ENCODE data around the gene ILF2. TPM values are rescaled to one million over a fixed set of nuclear protein-coding genes. Genes with fewer than 3 reads are reported as not detected.

Gene ILF2
- total and polyA plus RNA-seq, 2 of the 13 experiments (the other 11 are each of a cell fraction or from before 2014, with no cell fraction given): 292 to 366 TPM

DNA sequence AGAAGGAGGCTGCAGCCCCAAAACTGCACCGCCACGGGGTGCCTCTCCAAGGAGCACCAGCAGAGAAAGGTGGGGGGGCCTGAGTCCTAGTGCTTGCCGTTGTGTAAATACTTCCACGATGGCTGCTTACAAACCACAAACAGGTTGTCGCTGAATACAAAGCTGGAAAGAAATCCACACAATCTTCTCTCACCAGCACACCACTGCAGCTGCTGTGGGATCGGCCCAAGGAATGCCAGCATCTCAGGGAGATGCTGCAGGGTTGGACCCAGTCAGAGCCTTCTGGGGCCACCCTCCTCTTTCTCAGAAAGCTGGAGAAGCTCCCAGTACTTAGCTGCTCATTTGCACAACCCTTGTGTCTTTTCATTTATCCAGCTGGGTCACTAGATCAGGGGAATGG is 51.6 kb downstream of the ILF2 start:
- intact Hi-C loops (cut with micrococcal nuclease; ENCODE audit: unreplicated experiment): no loop called here
- TF ChIP-seq, protein P1, sequence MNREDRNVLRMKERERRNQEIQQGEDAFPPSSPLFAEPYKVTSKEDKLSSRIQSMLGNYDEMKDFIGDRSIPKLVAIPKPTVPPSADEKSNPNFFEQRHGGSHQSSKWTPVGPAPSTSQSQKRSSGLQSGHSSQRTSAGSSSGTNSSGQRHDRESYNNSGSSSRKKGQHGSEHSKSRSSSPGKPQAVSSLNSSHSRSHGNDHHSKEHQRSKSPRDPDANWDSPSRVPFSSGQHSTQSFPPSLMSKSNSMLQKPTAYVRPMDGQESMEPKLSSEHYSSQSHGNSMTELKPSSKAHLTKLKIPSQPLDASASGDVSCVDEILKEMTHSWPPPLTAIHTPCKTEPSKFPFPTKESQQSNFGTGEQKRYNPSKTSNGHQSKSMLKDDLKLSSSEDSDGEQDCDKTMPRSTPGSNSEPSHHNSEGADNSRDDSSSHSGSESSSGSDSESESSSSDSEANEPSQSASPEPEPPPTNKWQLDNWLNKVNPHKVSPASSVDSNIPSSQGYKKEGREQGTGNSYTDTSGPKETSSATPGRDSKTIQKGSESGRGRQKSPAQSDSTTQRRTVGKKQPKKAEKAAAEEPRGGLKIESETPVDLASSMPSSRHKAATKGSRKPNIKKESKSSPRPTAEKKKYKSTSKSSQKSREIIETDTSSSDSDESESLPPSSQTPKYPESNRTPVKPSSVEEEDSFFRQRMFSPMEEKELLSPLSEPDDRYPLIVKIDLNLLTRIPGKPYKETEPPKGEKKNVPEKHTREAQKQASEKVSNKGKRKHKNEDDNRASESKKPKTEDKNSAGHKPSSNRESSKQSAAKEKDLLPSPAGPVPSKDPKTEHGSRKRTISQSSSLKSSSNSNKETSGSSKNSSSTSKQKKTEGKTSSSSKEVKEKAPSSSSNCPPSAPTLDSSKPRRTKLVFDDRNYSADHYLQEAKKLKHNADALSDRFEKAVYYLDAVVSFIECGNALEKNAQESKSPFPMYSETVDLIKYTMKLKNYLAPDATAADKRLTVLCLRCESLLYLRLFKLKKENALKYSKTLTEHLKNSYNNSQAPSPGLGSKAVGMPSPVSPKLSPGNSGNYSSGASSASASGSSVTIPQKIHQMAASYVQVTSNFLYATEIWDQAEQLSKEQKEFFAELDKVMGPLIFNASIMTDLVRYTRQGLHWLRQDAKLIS (CRISPR knock-in tag; IDR thresholded peaks at IDR 0.05): no peak
- TF ChIP-seq, protein P2, sequence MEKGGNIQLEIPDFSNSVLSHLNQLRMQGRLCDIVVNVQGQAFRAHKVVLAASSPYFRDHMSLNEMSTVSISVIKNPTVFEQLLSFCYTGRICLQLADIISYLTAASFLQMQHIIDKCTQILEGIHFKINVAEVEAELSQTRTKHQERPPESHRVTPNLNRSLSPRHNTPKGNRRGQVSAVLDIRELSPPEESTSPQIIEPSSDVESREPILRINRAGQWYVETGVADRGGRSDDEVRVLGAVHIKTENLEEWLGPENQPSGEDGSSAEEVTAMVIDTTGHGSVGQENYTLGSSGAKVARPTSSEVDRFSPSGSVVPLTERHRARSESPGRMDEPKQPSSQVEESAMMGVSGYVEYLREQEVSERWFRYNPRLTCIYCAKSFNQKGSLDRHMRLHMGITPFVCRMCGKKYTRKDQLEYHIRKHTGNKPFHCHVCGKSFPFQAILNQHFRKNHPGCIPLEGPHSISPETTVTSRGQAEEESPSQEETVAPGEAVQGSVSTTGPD (CRISPR knock-in tag; IDR thresholded peaks at IDR 0.05): no peak
- TF ChIP-seq KDM6A (CRISPR knock-in tag; IDR thresholded peaks at IDR 0.05; ENCODE audit: low read depth) (no peak), FIP1L1 (IDR thresholded peaks at IDR 0.05; ENCODE audit: borderline replicate concordance, insufficient read depth, low read depth, low read length) (no peak), SRSF1 (optimal IDR thresholded peaks at IDR 0.05; ENCODE audit: low read depth, low read length) (no peak), RNF2 (conservative IDR thresholded peaks at IDR 0.05; ENCODE audit: low read depth) (no peak), ZNF383 (CRISPR knock-in tag; IDR thresholded peaks at IDR 0.05; ENCODE audit: borderline replicate concordance) (no peak), ZNF564 (CRISPR knock-in tag; IDR thresholded peaks at IDR 0.05) (no peak), POGZ (CRISPR knock-in tag; IDR thresholded peaks at IDR 0.05) (no peak), ZNF335 (CRISPR knock-in tag; IDR thresholded peaks at IDR 0.05) (no peak)
- TF ChIP-seq, protein P3, sequence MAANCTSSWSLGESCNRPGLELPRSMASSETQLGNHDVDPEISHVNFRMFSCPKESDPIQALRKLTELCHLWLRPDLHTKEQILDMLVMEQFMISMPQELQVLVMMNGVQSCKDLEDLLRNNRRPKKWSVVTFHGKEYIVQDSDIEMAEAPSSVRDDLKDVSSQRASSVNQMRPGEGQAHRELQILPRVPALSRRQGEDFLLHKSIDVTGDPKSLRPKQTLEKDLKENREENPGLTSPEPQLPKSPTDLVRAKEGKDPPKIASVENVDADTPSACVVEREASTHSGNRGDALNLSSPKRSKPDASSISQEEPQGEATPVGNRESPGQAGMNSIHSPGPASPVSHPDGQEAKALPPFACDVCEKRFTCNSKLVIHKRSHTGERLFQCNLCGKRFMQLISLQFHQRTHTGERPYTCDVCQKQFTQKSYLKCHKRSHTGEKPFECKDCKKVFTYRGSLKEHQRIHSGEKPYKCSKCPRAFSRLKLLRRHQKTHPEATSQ (CRISPR knock-in tag; IDR thresholded peaks at IDR 0.05; ENCODE audit: borderline replicate concordance): no peak
- TF ChIP-seq, protein P4, sequence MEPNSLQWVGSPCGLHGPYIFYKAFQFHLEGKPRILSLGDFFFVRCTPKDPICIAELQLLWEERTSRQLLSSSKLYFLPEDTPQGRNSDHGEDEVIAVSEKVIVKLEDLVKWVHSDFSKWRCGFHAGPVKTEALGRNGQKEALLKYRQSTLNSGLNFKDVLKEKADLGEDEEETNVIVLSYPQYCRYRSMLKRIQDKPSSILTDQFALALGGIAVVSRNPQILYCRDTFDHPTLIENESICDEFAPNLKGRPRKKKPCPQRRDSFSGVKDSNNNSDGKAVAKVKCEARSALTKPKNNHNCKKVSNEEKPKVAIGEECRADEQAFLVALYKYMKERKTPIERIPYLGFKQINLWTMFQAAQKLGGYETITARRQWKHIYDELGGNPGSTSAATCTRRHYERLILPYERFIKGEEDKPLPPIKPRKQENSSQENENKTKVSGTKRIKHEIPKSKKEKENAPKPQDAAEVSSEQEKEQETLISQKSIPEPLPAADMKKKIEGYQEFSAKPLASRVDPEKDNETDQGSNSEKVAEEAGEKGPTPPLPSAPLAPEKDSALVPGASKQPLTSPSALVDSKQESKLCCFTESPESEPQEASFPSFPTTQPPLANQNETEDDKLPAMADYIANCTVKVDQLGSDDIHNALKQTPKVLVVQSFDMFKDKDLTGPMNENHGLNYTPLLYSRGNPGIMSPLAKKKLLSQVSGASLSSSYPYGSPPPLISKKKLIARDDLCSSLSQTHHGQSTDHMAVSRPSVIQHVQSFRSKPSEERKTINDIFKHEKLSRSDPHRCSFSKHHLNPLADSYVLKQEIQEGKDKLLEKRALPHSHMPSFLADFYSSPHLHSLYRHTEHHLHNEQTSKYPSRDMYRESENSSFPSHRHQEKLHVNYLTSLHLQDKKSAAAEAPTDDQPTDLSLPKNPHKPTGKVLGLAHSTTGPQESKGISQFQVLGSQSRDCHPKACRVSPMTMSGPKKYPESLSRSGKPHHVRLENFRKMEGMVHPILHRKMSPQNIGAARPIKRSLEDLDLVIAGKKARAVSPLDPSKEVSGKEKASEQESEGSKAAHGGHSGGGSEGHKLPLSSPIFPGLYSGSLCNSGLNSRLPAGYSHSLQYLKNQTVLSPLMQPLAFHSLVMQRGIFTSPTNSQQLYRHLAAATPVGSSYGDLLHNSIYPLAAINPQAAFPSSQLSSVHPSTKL (CRISPR knock-in tag; IDR thresholded peaks at IDR 0.05): no peak
- TF ChIP-seq, protein P5, sequence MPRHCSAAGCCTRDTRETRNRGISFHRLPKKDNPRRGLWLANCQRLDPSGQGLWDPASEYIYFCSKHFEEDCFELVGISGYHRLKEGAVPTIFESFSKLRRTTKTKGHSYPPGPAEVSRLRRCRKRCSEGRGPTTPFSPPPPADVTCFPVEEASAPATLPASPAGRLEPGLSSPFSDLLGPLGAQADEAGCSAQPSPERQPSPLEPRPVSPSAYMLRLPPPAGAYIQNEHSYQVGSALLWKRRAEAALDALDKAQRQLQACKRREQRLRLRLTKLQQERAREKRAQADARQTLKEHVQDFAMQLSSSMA (CRISPR knock-in tag; IDR thresholded peaks at IDR 0.05): no peak

More for the DNA sequence above, 51.6 kb downstream of the ILF2 start:
- H3K27ac ChIP-seq (ENCODE audit: extremely low read length, insufficient read depth, low read length): no peak overlapping the region
- FAIRE-seq (no peak), DNase-seq (ENCODE audit: low spot score) (no peak), ATAC-seq (no peak)
- POLR2A ChIA-PET: interaction anchor here (1.2 to 15.2 kb wide), 4 partner anchors 8 to 15 kb away, joined by 3 to 390 read pairs (median 9); partner anchors contain the start of genes CHTOP, S100A13, S100A14 and S100A16
- no peaks in the 10 kb centered on the region for H3K9me3 ChIP-seq (ENCODE audit: low read length)
- no peak overlapping the region for H2AFZ ChIP-seq (ENCODE audit: low read length)
- in situ Hi-C loops (cut with HindIII; ENCODE audit: extremely low pct_ligation_motif_present, low pct_unique_long_range_greater_than_20kb): no loop called here
- H4K20me1 ChIP-seq (ENCODE audit: insufficient read depth, low read length): no peaks in the 10 kb centered on the region
- peaks cover 1 to 3% of the 10 kb centered on the region in 2 experiments; a peak in 1 of 5 replicates for H3K36me3 ChIP-seq (replicated peaks in 1 of 2; ENCODE audit: control insufficient read depth in 1 of 2, insufficient read depth in 2 of 2, low read length in 2 of 2)
- H3K4me1 ChIP-seq (ENCODE audit: insufficient read depth, low read length): peaks cover 31% of the 10 kb centered on the region
- 89% methylated on average over 4 of the region's 6 CpGs for WGBS (ENCODE audit: low lambda C conversion rate)
- no peak overlapping the region for H3K9ac ChIP-seq (ENCODE audit: insufficient read depth, low read depth, low read length)
- CTCF ChIA-PET (ENCODE audit: low intra/inter-chr PET ratio, low total read pairs): no interaction called here
- no TSS peak for BruUV-seq (replicated peaks)
- H3K79me2 ChIP-seq (ENCODE audit: insufficient read depth, low read length): no peaks in the 10 kb centered on the region
- no peaks in the 10 kb centered on the region for H3K27me3 ChIP-seq (ENCODE audit: control insufficient read depth in 1 of 2, insufficient read depth in 2 of 2, low read length in 2 of 2)
- H3K4me3 ChIP-seq (replicated peaks in 1 of 3; ENCODE audit: insufficient read depth in 1 of 3, low read depth in 2 of 3, low read length in 3 of 3): no peak overlapping the region
- no peak overlapping the region for H3K4me2 ChIP-seq (ENCODE audit: low read depth, low read length)
